SK-N-SH (cell line): Measurements from ENCODE around the gene PRKCB. TPM values are rescaled to one million over a fixed set of nuclear protein-coding genes. Genes with fewer than 3 reads are reported as not detected.

Experiments used
- CTCF ChIA-PET: fragments of 300-600, 350-600 bp; formaldehyde crosslinking; extraction: SDS; loops from one replicate; lab custom pipeline; 2021; lab: Yijun Ruan, JAX
- POLR2A ChIA-PET: fragments of 350-600 bp; sonication (Branson Sonifier 250); formaldehyde crosslinking; extraction: SDS; loops from one replicate; lab custom pipeline; 2020; ENCODE audit warnings: antibody characterized with exemption, inconsistent platforms; lab: Yijun Ruan, JAX
- DNase-seq: peaks from one replicate; pipeline ENCODE4 v3.0.0; 2012
- H2AFZ ChIP-seq: fragments of 200-600 bp; sonication (generic); 2 replicates; pipeline ENCODE4 v1.8.1; 2016; ENCODE audit warnings: antibody characterized with exemption, mild to moderate bottlenecking, low read depth
- H3F3A ChIP-seq: fragments of 200-600 bp; sonication (generic); replicated peaks from 2 replicates; pipeline ENCODE3; 2016; ENCODE audit warnings: antibody characterized with exemption, mild to moderate bottlenecking; ENCODE audit not compliant: insufficient read depth
- H3K27ac ChIP-seq, 2 experiments: fragments of 200-500 bp in 1 of 2; fragments of 200-600 bp in 1 of 2; sonication (Bioruptor generic) in 1 of 2; sonication (generic), shearing (Covaris generic) in 1 of 2; 2 replicates each; pipeline versions ENCODE4 v1.5.1 to v1.6.1; 2014 to 2016; ENCODE audit warnings: low read depth in 2 of 2, inconsistent platforms in 1 of 2, low read length in 1 of 2, mild to moderate bottlenecking in 1 of 2, mixed read lengths in 1 of 2
- H3K27me3 ChIP-seq: fragments of 200-600 bp; sonication (generic), shearing (Covaris generic); 2 replicates; pipeline ENCODE4 v1.6.1; 2016; ENCODE audit warnings: mixed run types; ENCODE audit not compliant: insufficient read depth
- H3K36me3 ChIP-seq, 2 experiments: fragments of 200-500 bp in 1 of 2; fragments of 200-600 bp in 1 of 2; sonication (Bioruptor generic) in 1 of 2; sonication (generic) in 1 of 2; replicated peaks in 1 of 2; 2 replicates each; pipeline versions ENCODE3 to v1.5.1; 2014 to 2016; ENCODE audit warnings: low read length in 1 of 2, mild to moderate bottlenecking in 1 of 2; ENCODE audit not compliant: insufficient read depth in 2 of 2, control insufficient read depth in 1 of 2
- H3K4me1 ChIP-seq, 2 experiments: fragments of 200-500 bp in 1 of 2; fragments of 200-600 bp in 1 of 2; sonication (Bioruptor generic) in 1 of 2; sonication (generic), shearing (Covaris generic) in 1 of 2; 2 replicates each; pipeline versions ENCODE4 v1.5.1 to v1.6.1; 2014 to 2016; ENCODE audit warnings: low read depth in 1 of 2, low read length in 1 of 2, mixed run types in 1 of 2; ENCODE audit not compliant: insufficient read depth in 2 of 2, control insufficient read depth in 1 of 2
- H3K4me2 ChIP-seq: fragments of 200-600 bp; sonication (generic), shearing (Covaris generic); 2 replicates; pipeline ENCODE4 v1.6.1; 2017; ENCODE audit warnings: mixed run types
- H3K4me3 ChIP-seq, 2 experiments: fragments of 200-500 bp in 1 of 2; fragments of 200-600 bp in 1 of 2; sonication (Bioruptor generic) in 1 of 2; sonication (generic), shearing (Covaris generic) in 1 of 2; 2 replicates each; pipeline versions ENCODE4 v1.5.1 to v1.8.1; 2014 to 2016; ENCODE audit warnings: low read depth in 2 of 2, inconsistent platforms in 1 of 2, low read length in 1 of 2, mild to moderate bottlenecking in 1 of 2, mixed read lengths in 1 of 2, moderate library complexity in 1 of 2
- H3K79me2 ChIP-seq: fragments of 200-600 bp; sonication (generic); 2 replicates; pipeline ENCODE4 v1.8.1; 2017; ENCODE audit warnings: mild to moderate bottlenecking; ENCODE audit not compliant: insufficient read depth
- H3K9ac ChIP-seq: fragments of 200-600 bp; sonication (generic); 2 replicates; pipeline ENCODE4 v1.6.1; 2017; ENCODE audit warnings: mixed run types
- H3K9me2 ChIP-seq: fragments of 200-600 bp; sonication (generic); 2 replicates; pipeline ENCODE4 v1.6.1; 2017; ENCODE audit warnings: mixed run types
- H3K9me3 ChIP-seq: fragments of 200-600 bp; sonication (generic); 2 replicates; pipeline ENCODE4 v1.6.1; 2017; ENCODE audit warnings: mixed run types, mild to moderate bottlenecking, moderate library complexity
- H4K20me1 ChIP-seq: fragments of 200-600 bp; sonication (generic); 2 replicates; pipeline ENCODE4 v1.6.1; 2017; ENCODE audit warnings: mild to moderate bottlenecking, mixed run types; ENCODE audit not compliant: insufficient read depth
- EZH2phosphoT487 ChIP-seq: fragments of 200-600 bp; sonication (generic); IDR thresholded peaks from 2 replicates; pipeline ENCODE4 v1.6.1; 2017; ENCODE audit warnings: low read depth, mixed run types, mild to moderate bottlenecking, antibody characterized with exemption, moderate library complexity, borderline replicate concordance
- FOSL2 ChIP-seq: IDR thresholded peaks from 2 replicates; pipeline ENCODE4 v1.4.0; 2012; ENCODE audit warnings: low read depth, mild to moderate bottlenecking, moderate library complexity, borderline replicate concordance
- FOXJ3 ChIP-seq: sonication (generic); formaldehyde crosslinking; IDR thresholded peaks from 2 replicates; pipeline ENCODE4 v1.5.1; 2020; ENCODE audit warnings: mild to moderate bottlenecking, missing genetic modification reagents
- FOXM1 ChIP-seq: IDR thresholded peaks from 2 replicates; pipeline ENCODE4 v1.4.0; 2012; ENCODE audit warnings: low read depth, mild to moderate bottlenecking
- GATA2 ChIP-seq: sonication (generic); formaldehyde crosslinking; IDR thresholded peaks from 2 replicates; pipeline ENCODE4 v1.5.0; 2020; ENCODE audit warnings: mild to moderate bottlenecking, missing genetic modification reagents
- MEF2A ChIP-seq: IDR thresholded peaks from 2 replicates; pipeline ENCODE4 v1.4.0; 2012; ENCODE audit warnings: low read depth, borderline replicate concordance
- NFIC ChIP-seq: IDR thresholded peaks from 2 replicates; pipeline ENCODE4 v1.4.0; 2012; ENCODE audit warnings: borderline replicate concordance
- RFX5 ChIP-seq: IDR thresholded peaks from 2 replicates; pipeline ENCODE4 v1.6.1; 2012; ENCODE audit warnings: mild to moderate bottlenecking, improper control_type of control experiment, low read length
- RXRA ChIP-seq: IDR thresholded peaks from 2 replicates; pipeline ENCODE4 v1.4.0; 2012; ENCODE audit warnings: low read depth, mild to moderate bottlenecking, borderline replicate concordance
- SMC3 ChIP-seq: IDR thresholded peaks from 2 replicates; pipeline ENCODE4 v1.6.1; 2012; ENCODE audit warnings: low read depth, low read length, improper control_type of control experiment
- TCF12 ChIP-seq: IDR thresholded peaks from 2 replicates; pipeline ENCODE4 v1.4.0; 2012
- TEAD4 ChIP-seq: IDR thresholded peaks from 2 replicates; pipeline ENCODE4 v1.4.0; 2012; ENCODE audit warnings: mild to moderate bottlenecking, borderline replicate concordance; ENCODE audit not compliant: insufficient read depth
- WGBS: methylation state at CpG from one replicate; pipeline ENCODE4 v1.1.6; 2017; ENCODE audit warnings: low lambda C conversion rate; 5-methylcytosine and 5-hydroxymethylcytosine counted together
- polyA plus RNA-seq, 3 experiments: library from polyadenylated mRNA; depleted of rRNA; stranded (reverse); fragments of >200 nt; gene quantifications; 2 replicates each; pipeline ENCODE4 v1.2.3, GENCODE V29; 2012
- TF ChIP-seq, protein P1 (sequence below): fragments of 150-350 bp; IDR thresholded peaks from 2 replicates; pipeline ENCODE4 v1.6.1; 2016; ENCODE audit warnings: mild to moderate bottlenecking, low read depth, low read length
- TF ChIP-seq, protein P2 (sequence below): IDR thresholded peaks from 2 replicates; pipeline ENCODE4; 2012
- TF ChIP-seq, protein P3 (sequence below): IDR thresholded peaks from 2 replicates; pipeline ENCODE4 v1.4.0; 2012; ENCODE audit warnings: low read depth
- TF ChIP-seq, protein P4 (sequence below): fragments of 200-600 bp; sonication (generic); IDR thresholded peaks from 2 replicates; pipeline ENCODE4 v1.6.1; 2017; ENCODE audit warnings: antibody characterized with exemption, mild to moderate bottlenecking, moderate library complexity
- TF ChIP-seq, protein P5 (sequence below): IDR thresholded peaks from 2 replicates; pipeline ENCODE4 v1.4.0; 2012; ENCODE audit warnings: low read depth, borderline replicate concordance
- TF ChIP-seq, protein P6 (sequence below): IDR thresholded peaks from 2 replicates; pipeline ENCODE4 v1.6.1; 2012; ENCODE audit warnings: mild to moderate bottlenecking, low read depth, low read length, moderate library complexity

Gene PRKCB
- polyA plus RNA-seq, 1 of the 3 experiments (the other 2 are of a cell fraction): 0.12 TPM

DNA sequence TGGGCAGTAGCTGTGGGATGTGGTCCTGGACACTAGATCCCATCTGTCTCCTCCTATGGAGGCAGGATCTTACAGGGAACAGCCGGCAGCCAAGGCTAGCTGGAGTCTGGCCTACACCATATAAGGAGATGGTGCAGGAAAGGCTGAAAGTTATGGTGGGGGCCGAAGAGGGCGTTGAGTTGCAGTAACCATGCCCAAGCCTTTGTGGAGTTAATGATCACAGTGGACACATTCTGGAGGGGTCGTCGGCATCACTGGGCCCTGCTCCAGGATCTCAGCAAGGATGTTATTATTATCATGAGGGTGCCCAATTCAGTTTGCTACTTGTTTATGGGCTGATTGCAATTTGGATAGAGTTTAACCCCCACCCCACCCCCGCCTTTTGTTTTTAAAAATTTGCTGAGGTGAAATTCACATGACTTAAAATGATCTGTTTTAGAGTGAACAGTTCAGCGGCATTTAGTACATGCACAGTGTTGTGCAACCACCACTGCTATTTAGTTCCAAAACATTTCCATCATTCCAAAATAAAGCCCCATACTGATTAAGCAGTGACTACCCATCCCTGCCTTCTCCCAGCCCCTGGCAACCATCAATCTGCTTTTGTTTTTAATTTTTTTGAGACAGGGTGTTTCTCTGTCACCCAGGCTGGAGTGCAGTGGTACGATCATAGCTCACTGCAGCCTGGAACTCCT is 236.0 kb downstream of the PRKCB start:
- no peak for DNase-seq
- no peak for TF ChIP-seq GATA2
- TF ChIP-seq, protein P1, sequence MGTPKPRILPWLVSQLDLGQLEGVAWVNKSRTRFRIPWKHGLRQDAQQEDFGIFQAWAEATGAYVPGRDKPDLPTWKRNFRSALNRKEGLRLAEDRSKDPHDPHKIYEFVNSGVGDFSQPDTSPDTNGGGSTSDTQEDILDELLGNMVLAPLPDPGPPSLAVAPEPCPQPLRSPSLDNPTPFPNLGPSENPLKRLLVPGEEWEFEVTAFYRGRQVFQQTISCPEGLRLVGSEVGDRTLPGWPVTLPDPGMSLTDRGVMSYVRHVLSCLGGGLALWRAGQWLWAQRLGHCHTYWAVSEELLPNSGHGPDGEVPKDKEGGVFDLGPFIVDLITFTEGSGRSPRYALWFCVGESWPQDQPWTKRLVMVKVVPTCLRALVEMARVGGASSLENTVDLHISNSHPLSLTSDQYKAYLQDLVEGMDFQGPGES: no peak
- TF ChIP-seq, protein P2, sequence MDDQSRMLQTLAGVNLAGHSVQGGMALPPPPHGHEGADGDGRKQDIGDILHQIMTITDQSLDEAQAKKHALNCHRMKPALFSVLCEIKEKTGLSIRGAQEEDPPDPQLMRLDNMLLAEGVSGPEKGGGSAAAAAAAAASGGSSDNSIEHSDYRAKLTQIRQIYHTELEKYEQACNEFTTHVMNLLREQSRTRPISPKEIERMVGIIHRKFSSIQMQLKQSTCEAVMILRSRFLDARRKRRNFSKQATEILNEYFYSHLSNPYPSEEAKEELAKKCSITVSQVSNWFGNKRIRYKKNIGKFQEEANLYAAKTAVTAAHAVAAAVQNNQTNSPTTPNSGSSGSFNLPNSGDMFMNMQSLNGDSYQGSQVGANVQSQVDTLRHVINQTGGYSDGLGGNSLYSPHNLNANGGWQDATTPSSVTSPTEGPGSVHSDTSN: no peak
- no peak for TF ChIP-seq RXRA
- TF ChIP-seq, protein P3, sequence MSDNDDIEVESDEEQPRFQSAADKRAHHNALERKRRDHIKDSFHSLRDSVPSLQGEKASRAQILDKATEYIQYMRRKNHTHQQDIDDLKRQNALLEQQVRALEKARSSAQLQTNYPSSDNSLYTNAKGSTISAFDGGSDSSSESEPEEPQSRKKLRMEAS: no peak
- TF ChIP-seq FOXM1: no peak
- no peak for TF ChIP-seq MEF2A
- no peak for TF ChIP-seq NFIC
- no peak for TF ChIP-seq TEAD4
- no peak for TF ChIP-seq RFX5
- TF ChIP-seq, protein P4, sequence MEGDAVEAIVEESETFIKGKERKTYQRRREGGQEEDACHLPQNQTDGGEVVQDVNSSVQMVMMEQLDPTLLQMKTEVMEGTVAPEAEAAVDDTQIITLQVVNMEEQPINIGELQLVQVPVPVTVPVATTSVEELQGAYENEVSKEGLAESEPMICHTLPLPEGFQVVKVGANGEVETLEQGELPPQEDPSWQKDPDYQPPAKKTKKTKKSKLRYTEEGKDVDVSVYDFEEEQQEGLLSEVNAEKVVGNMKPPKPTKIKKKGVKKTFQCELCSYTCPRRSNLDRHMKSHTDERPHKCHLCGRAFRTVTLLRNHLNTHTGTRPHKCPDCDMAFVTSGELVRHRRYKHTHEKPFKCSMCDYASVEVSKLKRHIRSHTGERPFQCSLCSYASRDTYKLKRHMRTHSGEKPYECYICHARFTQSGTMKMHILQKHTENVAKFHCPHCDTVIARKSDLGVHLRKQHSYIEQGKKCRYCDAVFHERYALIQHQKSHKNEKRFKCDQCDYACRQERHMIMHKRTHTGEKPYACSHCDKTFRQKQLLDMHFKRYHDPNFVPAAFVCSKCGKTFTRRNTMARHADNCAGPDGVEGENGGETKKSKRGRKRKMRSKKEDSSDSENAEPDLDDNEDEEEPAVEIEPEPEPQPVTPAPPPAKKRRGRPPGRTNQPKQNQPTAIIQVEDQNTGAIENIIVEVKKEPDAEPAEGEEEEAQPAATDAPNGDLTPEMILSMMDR: no peak
- TF ChIP-seq EZH2phosphoT487: no peak
- TF ChIP-seq, protein P5, sequence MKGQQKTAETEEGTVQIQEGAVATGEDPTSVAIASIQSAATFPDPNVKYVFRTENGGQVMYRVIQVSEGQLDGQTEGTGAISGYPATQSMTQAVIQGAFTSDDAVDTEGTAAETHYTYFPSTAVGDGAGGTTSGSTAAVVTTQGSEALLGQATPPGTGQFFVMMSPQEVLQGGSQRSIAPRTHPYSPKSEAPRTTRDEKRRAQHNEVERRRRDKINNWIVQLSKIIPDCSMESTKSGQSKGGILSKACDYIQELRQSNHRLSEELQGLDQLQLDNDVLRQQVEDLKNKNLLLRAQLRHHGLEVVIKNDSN: no peak
- no peak for TF ChIP-seq FOSL2
- TF ChIP-seq FOXJ3 (CRISPR knock-in tag): no peak
- TF ChIP-seq, protein P6, sequence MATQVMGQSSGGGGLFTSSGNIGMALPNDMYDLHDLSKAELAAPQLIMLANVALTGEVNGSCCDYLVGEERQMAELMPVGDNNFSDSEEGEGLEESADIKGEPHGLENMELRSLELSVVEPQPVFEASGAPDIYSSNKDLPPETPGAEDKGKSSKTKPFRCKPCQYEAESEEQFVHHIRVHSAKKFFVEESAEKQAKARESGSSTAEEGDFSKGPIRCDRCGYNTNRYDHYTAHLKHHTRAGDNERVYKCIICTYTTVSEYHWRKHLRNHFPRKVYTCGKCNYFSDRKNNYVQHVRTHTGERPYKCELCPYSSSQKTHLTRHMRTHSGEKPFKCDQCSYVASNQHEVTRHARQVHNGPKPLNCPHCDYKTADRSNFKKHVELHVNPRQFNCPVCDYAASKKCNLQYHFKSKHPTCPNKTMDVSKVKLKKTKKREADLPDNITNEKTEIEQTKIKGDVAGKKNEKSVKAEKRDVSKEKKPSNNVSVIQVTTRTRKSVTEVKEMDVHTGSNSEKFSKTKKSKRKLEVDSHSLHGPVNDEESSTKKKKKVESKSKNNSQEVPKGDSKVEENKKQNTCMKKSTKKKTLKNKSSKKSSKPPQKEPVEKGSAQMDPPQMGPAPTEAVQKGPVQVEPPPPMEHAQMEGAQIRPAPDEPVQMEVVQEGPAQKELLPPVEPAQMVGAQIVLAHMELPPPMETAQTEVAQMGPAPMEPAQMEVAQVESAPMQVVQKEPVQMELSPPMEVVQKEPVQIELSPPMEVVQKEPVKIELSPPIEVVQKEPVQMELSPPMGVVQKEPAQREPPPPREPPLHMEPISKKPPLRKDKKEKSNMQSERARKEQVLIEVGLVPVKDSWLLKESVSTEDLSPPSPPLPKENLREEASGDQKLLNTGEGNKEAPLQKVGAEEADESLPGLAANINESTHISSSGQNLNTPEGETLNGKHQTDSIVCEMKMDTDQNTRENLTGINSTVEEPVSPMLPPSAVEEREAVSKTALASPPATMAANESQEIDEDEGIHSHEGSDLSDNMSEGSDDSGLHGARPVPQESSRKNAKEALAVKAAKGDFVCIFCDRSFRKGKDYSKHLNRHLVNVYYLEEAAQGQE: no peak
- no peak for TF ChIP-seq TCF12
- TF ChIP-seq SMC3: no peak
- no peak overlapping the region for H3K4me2 ChIP-seq
- H3K4me1 ChIP-seq: peaks cover 0 to 10% of the 10 kb centered on the region in 2 experiments; a peak in 2 of 4 replicates
- no peaks in the 10 kb centered on the region for H3K36me3 ChIP-seq
- no peaks in the 10 kb centered on the region for H3K9me3 ChIP-seq
- no peak overlapping the region for H3K4me3 ChIP-seq
- H4K20me1 ChIP-seq: no peaks in the 10 kb centered on the region
- WGBS: 56% methylated on average over 6 of the region's 8 CpGs
- H3K79me2 ChIP-seq: no peaks in the 10 kb centered on the region
- CTCF ChIA-PET: interaction anchor here (0.7 to 4.5 kb wide), 14 partner anchors 12 to 433 kb away, joined by 3 to 70 read pairs (median 4); no protein-coding TSS in a partner anchor
- H3K9me2 ChIP-seq: no peaks in the 10 kb centered on the region
- H3K27me3 ChIP-seq: no peaks in the 10 kb centered on the region
- no peaks in the 10 kb centered on the region for H3F3A ChIP-seq
- no peak overlapping the region for H3K9ac ChIP-seq
- POLR2A ChIA-PET: no interaction called here
- no peak overlapping the region for H3K27ac ChIP-seq
- H2AFZ ChIP-seq: no peak overlapping the region
